COLO668 (cell line): Measurements from ENCODE around the gene ZFYVE1.
A peak's percentile ranks its signal among the peaks of the same experiment; 100 is the strongest.

Experiments used
- DNase-seq: peaks from one replicate; lab custom pipeline; 2025; ENCODE audit not compliant: unreplicated experiment; lab: John Stamatoyannopoulos, UW

Gene ZFYVE1

GRCh38 chr14:72925171-72925759 is 101.6 kb downstream of the ZFYVE1 start:
- DNase-seq: no peak

DNA sequence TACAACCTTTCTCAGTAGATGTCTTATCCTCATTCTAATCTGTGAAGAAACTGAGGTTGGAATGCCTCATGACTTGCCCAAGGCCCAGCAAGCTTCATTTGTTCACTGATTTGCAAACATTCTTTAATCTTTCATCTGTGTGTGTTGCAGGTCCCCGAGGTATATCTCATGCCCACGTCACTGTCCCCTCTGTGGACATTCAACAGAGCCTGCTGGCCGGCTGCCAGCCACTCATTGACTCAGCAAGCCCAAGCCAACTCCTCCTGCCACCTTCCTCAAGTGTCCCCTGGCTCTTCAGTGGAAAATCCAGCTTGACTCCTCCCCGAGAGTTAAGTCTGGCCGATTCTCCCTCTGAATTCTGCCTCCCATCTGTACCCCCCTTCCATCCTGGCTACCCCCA is 102.6 kb downstream of the ZFYVE1 start:
- DNase-seq: peak; percentile 73

- no peak for DNase-seq
Measured at GRCh38 chr14:72921396-72921795, 105.5 kb downstream of the ZFYVE1 start.

- DNase-seq: no peak
Measured at GRCh38 chr14:72920008-72920407, 106.9 kb downstream of the ZFYVE1 start.
